ENCODE measurements around the gene FARS2. TPM values are rescaled to one million over a fixed set of nuclear protein-coding genes. Genes with fewer than 3 reads are reported as not detected.

FARS2 gene
- total RNA-seq, 1 experiment from 2014 or later: 17.8 TPM

GRCh38 chr6:5282191-5282623, 20.9 kb downstream of the FARS2 start:
- no peak for DNase-seq (ENCODE audit: low spot score)
- POLR2A ChIA-PET (ENCODE audit: low non-redundant PET): no interaction called here
- no peaks in the 10 kb centered on the region for H3K9me3 ChIP-seq (ENCODE audit: low read depth, low read length, poor library complexity, severe bottlenecking)
- BruUV-seq (replicated peaks): no TSS peak
- H3K27ac ChIP-seq (ENCODE audit: low read depth, low read length, poor library complexity, severe bottlenecking): no peak overlapping the region
- intact Hi-C loops (cut with micrococcal nuclease; ENCODE audit: unreplicated experiment): no loop called here
- H3K27me3 ChIP-seq (replicated peaks; ENCODE audit: insufficient read depth, low read depth, low read length, poor library complexity): no peaks in the 10 kb centered on the region
- H3K36me3 ChIP-seq (ENCODE audit: insufficient read depth, low read length, poor library complexity, severe bottlenecking): no peaks in the 10 kb centered on the region
- H3K4me3 ChIP-seq (ENCODE audit: low read depth, low read length, poor library complexity, severe bottlenecking): no peak overlapping the region
- CTCF ChIA-PET: no interaction called here
- H3K4me1 ChIP-seq (ENCODE audit: insufficient read depth, low read length, poor library complexity, severe bottlenecking): no peaks in the 10 kb centered on the region
- no peak for TF ChIP-seq CTCF (conservative IDR thresholded peaks at IDR 0.05; ENCODE audit: low read depth, low read length)
- TF ChIP-seq EZH2 (IDR thresholded peaks at IDR 0.05; ENCODE audit: borderline replicate concordance, low read depth, low read length, poor library complexity, severe bottlenecking): no peak

- intact Hi-C loops (cut with micrococcal nuclease; ENCODE audit: unreplicated experiment): no loop called here
- no peak for TF ChIP-seq CTCF (conservative IDR thresholded peaks at IDR 0.05; ENCODE audit: low read depth, low read length)
- no peak for TF ChIP-seq EZH2 (IDR thresholded peaks at IDR 0.05; ENCODE audit: borderline replicate concordance, low read depth, low read length, poor library complexity, severe bottlenecking)
- Histone ChIP-seq H3K9me3 (ENCODE audit: low read depth, low read length, poor library complexity, severe bottlenecking) (no peaks in the 10 kb centered on the region), H3K36me3 (ENCODE audit: insufficient read depth, low read length, poor library complexity, severe bottlenecking) (no peaks in the 10 kb centered on the region), H3K4me3 (ENCODE audit: low read depth, low read length, poor library complexity, severe bottlenecking) (no peak overlapping the region), H3K27me3 (replicated peaks; ENCODE audit: insufficient read depth, low read depth, low read length, poor library complexity) (no peaks in the 10 kb centered on the region), H3K4me1 (ENCODE audit: insufficient read depth, low read length, poor library complexity, severe bottlenecking) (peaks cover 7% of the 10 kb centered on the region), H3K27ac (ENCODE audit: low read depth, low read length, poor library complexity, severe bottlenecking) (no peak overlapping the region)
- DNase-seq (ENCODE audit: low spot score): no peak
- POLR2A ChIA-PET (ENCODE audit: low non-redundant PET): no interaction called here
- CTCF ChIA-PET: interaction anchor here (0.5 kb wide), 1 partner anchor 323 kb away, joined by 7 read pairs; no protein-coding TSS in a partner anchor
- BruUV-seq (replicated peaks): no TSS peak
These were observed 23.8 kb downstream of the FARS2 start for GRCh38 chr6:5285081-5285480.

- no peak overlapping the region for H3K4me3 ChIP-seq (ENCODE audit: low read depth, low read length, poor library complexity, severe bottlenecking)
- no peak overlapping the region for H3K27ac ChIP-seq (ENCODE audit: low read depth, low read length, poor library complexity, severe bottlenecking)
- ChIA-PET POLR2A (ENCODE audit: low non-redundant PET) (no interaction called here), CTCF (interaction anchor here (0.5 kb wide), 1 partner anchor 322 kb away, joined by 7 read pairs; no protein-coding TSS in a partner anchor)
- no peaks in the 10 kb centered on the region for H3K27me3 ChIP-seq (replicated peaks; ENCODE audit: insufficient read depth, low read depth, low read length, poor library complexity)
- DNase-seq (ENCODE audit: low spot score): no peak
- H3K36me3 ChIP-seq (ENCODE audit: insufficient read depth, low read length, poor library complexity, severe bottlenecking): no peaks in the 10 kb centered on the region
- peaks cover 7% of the 10 kb centered on the region for H3K4me1 ChIP-seq (ENCODE audit: insufficient read depth, low read length, poor library complexity, severe bottlenecking)
- intact Hi-C loops (cut with micrococcal nuclease; ENCODE audit: unreplicated experiment): no loop called here
- BruUV-seq (replicated peaks): no TSS peak
- no peaks in the 10 kb centered on the region for H3K9me3 ChIP-seq (ENCODE audit: low read depth, low read length, poor library complexity, severe bottlenecking)
- TF ChIP-seq CTCF (conservative IDR thresholded peaks at IDR 0.05; ENCODE audit: low read depth, low read length): no peak
- TF ChIP-seq EZH2 (IDR thresholded peaks at IDR 0.05; ENCODE audit: borderline replicate concordance, low read depth, low read length, poor library complexity, severe bottlenecking): no peak
These were observed 24.2 kb downstream of the FARS2 start for GRCh38 chr6:5285526-5285925.

All from A673 (cell line).